Activated T-cell treated with anti-CD3 and anti-CD28 coated beads, Interleukin-2, amount 50 U/mL, for 72 hours (primary cell): ENCODE measurements around the gene DENND1A. TPM values are rescaled to one million over a fixed set of nuclear protein-coding genes. Genes with fewer than 3 reads are reported as not detected.

Experiments
- ATAC-seq, 2 donors: fragments of 150-1000 bp; cut with Tn5 transposase; replicated peaks in 1 of 2; 2 replicates each; pipeline ENCODE4 v1.10.0; 2021; ENCODE audit warnings: moderate library complexity in 2 of 2, mild to moderate bottlenecking in 1 of 2
- DNase-seq, 2 donors: peaks; one replicate each; pipeline ENCODE4 v3.0.0; 2021 to 2022; ENCODE audit warnings: mixed read lengths in 1 of 2
- H3K27ac Mint-ChIP-seq: one replicate; pipeline ENCODE4 v1.8.0; 2022; ENCODE audit warnings: mild to moderate bottlenecking, moderate library complexity, mixed read lengths
- H3K27me3 Mint-ChIP-seq: one replicate; pipeline ENCODE4 v1.8.0; 2022; ENCODE audit warnings: low read depth, mixed read lengths
- H3K36me3 Mint-ChIP-seq, 2 donors: one replicate each; pipeline ENCODE4 v1.8.0; 2022; ENCODE audit warnings: mixed read lengths in 2 of 2, mild to moderate bottlenecking in 1 of 2; ENCODE audit not compliant: insufficient read depth in 2 of 2
- H3K4me1 Mint-ChIP-seq: one replicate; pipeline ENCODE4 v1.8.0; 2022; ENCODE audit warnings: low read depth, mixed read lengths
- H3K4me3 Mint-ChIP-seq, 2 donors: one replicate each; pipeline ENCODE4 v1.8.0; 2022; ENCODE audit warnings: mild to moderate bottlenecking in 2 of 2, mixed read lengths in 2 of 2, moderate library complexity in 2 of 2
- H3K9me3 Mint-ChIP-seq, 2 donors: one replicate each; pipeline ENCODE4 v1.8.0; 2022; ENCODE audit warnings: mixed read lengths in 2 of 2
- total RNA-seq, 2 donors: library from RNA; stranded (reverse); gene quantifications; one replicate each; pipeline ENCODE4 v1.2.3, GENCODE V29; 2022

DENND1A gene
- total RNA-seq, 2 donors from 2014 or later = 18.3 to 18.5 TPM

DNA sequence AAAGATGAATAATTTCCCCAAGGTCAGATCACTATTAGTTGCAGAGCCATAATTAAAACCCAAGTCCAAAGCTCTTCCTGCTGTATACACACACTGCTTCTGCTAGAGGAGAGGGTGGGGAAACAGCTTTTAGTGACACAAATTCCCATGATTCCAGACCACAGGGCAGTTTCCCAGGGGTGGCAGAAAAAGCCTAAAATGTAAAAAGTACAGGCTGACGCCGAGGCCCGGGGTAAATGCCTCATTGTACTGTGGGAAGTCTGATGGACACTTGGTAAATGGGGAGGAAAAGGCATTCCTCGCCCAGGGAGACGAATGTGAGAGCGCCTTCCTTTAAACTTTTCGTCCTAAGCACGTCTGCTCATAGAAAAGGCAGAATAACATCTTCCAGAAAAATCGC, 65.7 kb downstream of the DENND1A start:
- ATAC-seq (no peak), DNase-seq (no peak)
- H3K27ac Mint-ChIP-seq = no peak overlapping the region
- H3K4me1 Mint-ChIP-seq = peaks cover 30% of the 10 kb centered on the region
- no peaks in the 10 kb centered on the region for H3K27me3 Mint-ChIP-seq
- H3K36me3 Mint-ChIP-seq = peaks cover 0 to 5% of the 10 kb centered on the region in 2 donors
- H3K9me3 Mint-ChIP-seq = no peaks in the 10 kb centered on the region
- no peak overlapping the region for H3K4me3 Mint-ChIP-seq

GRCh38 chr9:123863164-123863855, 66.6 kb downstream of the DENND1A start:
- Mint-ChIP-seq H3K27me3 (no peaks in the 10 kb centered on the region), H3K9me3 (no peaks in the 10 kb centered on the region), H3K27ac (no peak overlapping the region), H3K36me3 (peaks cover 0 to 5% of the 10 kb centered on the region in 2 donors), H3K4me3 (no peak overlapping the region), H3K4me1 (peaks cover 25% of the 10 kb centered on the region)
- no peak for DNase-seq
- no peak for ATAC-seq

GRCh38 chr9:123861756-123862120, 68.2 kb downstream of the DENND1A start:
- no peak overlapping the region for H3K27ac Mint-ChIP-seq
- ATAC-seq = no peak
- H3K27me3 Mint-ChIP-seq = no peaks in the 10 kb centered on the region
- peaks cover 10% of the 10 kb centered on the region for H3K4me1 Mint-ChIP-seq
- H3K36me3 Mint-ChIP-seq = peaks cover 0 to 3% of the 10 kb centered on the region in 2 donors
- no peaks in the 10 kb centered on the region for H3K9me3 Mint-ChIP-seq
- no peak for DNase-seq
- no peak overlapping the region for H3K4me3 Mint-ChIP-seq

GRCh38 chr9:123861086-123861755, 68.7 kb downstream of the DENND1A start:
- H3K27ac Mint-ChIP-seq = no peak overlapping the region
- H3K27me3 Mint-ChIP-seq = no peaks in the 10 kb centered on the region
- peaks cover 0 to 6% of the 10 kb centered on the region in 2 donors for H3K36me3 Mint-ChIP-seq
- H3K9me3 Mint-ChIP-seq = peaks cover 0 to 2% of the 10 kb centered on the region in 2 donors
- DNase-seq (no peak), ATAC-seq (no peak)
- H3K4me3 Mint-ChIP-seq = no peak overlapping the region
- H3K4me1 Mint-ChIP-seq = peaks cover 5% of the 10 kb centered on the region

GRCh38 chr9:123860603-123861002, 69.3 kb downstream of the DENND1A start:
- DNase-seq (no peak), ATAC-seq (no peak)
- Mint-ChIP-seq H3K4me3 (no peak overlapping the region), H3K27ac (no peak overlapping the region), H3K27me3 (no peaks in the 10 kb centered on the region), H3K9me3 (peaks cover 0 to 3% of the 10 kb centered on the region in 2 donors), H3K4me1 (no peaks in the 10 kb centered on the region), H3K36me3 (peaks cover 0 to 2% of the 10 kb centered on the region in 2 donors)

- ATAC-seq (no peak), DNase-seq (no peak)
- Mint-ChIP-seq H3K36me3 (peaks cover 6 to 17% of the 10 kb centered on the region in 2 donors), H3K4me3 (no peak overlapping the region), H3K27me3 (no peaks in the 10 kb centered on the region), H3K9me3 (peaks cover 6 to 8% of the 10 kb centered on the region in 2 donors), H3K27ac (no peak overlapping the region), H3K4me1 (no peaks in the 10 kb centered on the region)
These were observed 77.5 kb downstream of the DENND1A start for GRCh38 chr9:123852403-123852802.

GRCh38 chr9:123851851-123852250, 78.1 kb downstream of the DENND1A start:
- DNase-seq (no peak), ATAC-seq (no peak)
- Mint-ChIP-seq H3K27me3 (no peaks in the 10 kb centered on the region), H3K9me3 (peaks cover 9 to 12% of the 10 kb centered on the region in 2 donors), H3K36me3 (peaks cover 9 to 22% of the 10 kb centered on the region in 2 donors), H3K4me1 (no peaks in the 10 kb centered on the region), H3K4me3 (no peak overlapping the region), H3K27ac (no peak overlapping the region)

- Mint-ChIP-seq H3K27me3 (no peaks in the 10 kb centered on the region), H3K27ac (no peak overlapping the region), H3K9me3 (peaks cover 12 to 13% of the 10 kb centered on the region in 2 donors), H3K36me3 (peaks cover 18 to 38% of the 10 kb centered on the region in 2 donors), H3K4me3 (no peak overlapping the region), H3K4me1 (no peaks in the 10 kb centered on the region)
- no peak for DNase-seq
- ATAC-seq = no peak
These were observed 81.4 kb downstream of the DENND1A start for GRCh38 chr9:123848447-123849085.

GRCh38 chr9:123846966-123847365, 83.0 kb downstream of the DENND1A start:
- Mint-ChIP-seq H3K4me3 (no peak overlapping the region), H3K36me3 (peaks cover 18 to 46% of the 10 kb centered on the region in 2 donors), H3K9me3 (peaks cover 12 to 14% of the 10 kb centered on the region in 2 donors), H3K27ac (no peak overlapping the region), H3K4me1 (no peaks in the 10 kb centered on the region), H3K27me3 (no peaks in the 10 kb centered on the region)
- DNase-seq (no peak), ATAC-seq (no peak)

- Mint-ChIP-seq H3K9me3 (peaks cover 7 to 13% of the 10 kb centered on the region in 2 donors), H3K27ac (no peak overlapping the region), H3K4me3 (no peak overlapping the region), H3K36me3 (peaks cover 18 to 44% of the 10 kb centered on the region in 2 donors), H3K27me3 (no peaks in the 10 kb centered on the region), H3K4me1 (no peaks in the 10 kb centered on the region)
- no peak for ATAC-seq
- no peak for DNase-seq
These were observed 86.2 kb downstream of the DENND1A start for GRCh38 chr9:123843703-123844102.

DNA sequence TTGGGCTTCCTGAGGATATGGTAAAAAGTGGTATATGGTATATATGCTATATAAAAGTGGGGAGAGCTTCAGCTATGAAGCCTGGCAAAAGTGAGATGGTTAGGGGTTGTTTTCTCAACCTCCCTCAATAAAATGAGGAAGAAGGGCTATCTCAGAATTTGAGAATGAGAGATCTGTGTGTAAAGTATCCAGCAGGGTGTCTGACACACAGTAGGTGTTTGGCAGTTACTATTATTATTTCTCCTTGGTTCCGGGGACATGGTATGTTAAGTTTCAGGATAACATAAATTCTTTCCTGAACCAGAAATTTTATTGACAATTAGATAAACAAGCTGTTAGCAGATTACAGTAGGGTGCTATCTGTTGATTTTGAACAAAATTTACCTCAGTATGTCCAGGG, 94.1 kb downstream of the DENND1A start:
- no peak overlapping the region for H3K27ac Mint-ChIP-seq
- peaks cover 19% of the 10 kb centered on the region for H3K4me1 Mint-ChIP-seq
- ATAC-seq (no peak), DNase-seq (no peak)
- no peaks in the 10 kb centered on the region for H3K27me3 Mint-ChIP-seq
- no peak overlapping the region for H3K4me3 Mint-ChIP-seq
- peaks cover 4 to 5% of the 10 kb centered on the region in 2 donors for H3K9me3 Mint-ChIP-seq
- H3K36me3 Mint-ChIP-seq = peaks cover 0 to 8% of the 10 kb centered on the region in 2 donors

DNA sequence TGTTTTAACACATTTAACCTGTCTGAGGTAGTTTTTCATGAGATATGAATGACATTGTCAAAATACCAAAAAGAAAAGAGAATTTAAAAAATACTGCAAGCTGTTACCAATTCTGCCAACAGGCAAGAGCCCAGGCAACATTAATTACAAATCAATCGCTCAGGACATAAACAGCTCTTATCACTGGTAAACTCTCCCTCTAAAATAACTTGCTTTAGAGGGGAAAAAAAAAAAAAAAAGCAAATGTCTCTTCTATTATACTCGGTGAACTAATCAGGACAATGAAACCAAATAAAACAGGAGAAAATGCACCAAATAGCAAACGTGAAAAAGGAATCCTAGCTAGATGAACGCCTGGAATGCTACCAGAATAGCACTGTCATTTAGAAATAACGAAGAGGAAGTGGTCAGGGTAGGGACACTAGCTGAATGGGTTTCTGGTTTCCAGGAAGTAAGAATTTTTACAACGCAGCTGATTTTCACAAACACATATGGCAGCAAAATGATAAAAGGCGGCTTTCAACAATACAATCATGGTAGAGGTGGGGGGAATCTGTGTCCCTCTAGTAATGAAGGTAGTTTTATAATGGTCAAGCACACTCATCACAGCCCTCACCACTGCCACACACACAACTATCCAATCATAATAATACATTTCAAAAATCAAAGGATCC, 94.9 kb downstream of the DENND1A start:
- Mint-ChIP-seq H3K27ac (peak overlapping the region; percentile 32), H3K4me3 (peak overlapping the region in 1 of 2 donors; percentile 50), H3K36me3 (peaks cover 2 to 12% of the 10 kb centered on the region in 2 donors), H3K9me3 (peaks cover 7% of the 10 kb centered on the region in 2 donors), H3K4me1 (peaks cover 19% of the 10 kb centered on the region), H3K27me3 (no peaks in the 10 kb centered on the region)
- no peak for DNase-seq
- ATAC-seq = peak in 1 of 2 donors; percentile 30
